ENCODE data around the gene SLC2A6.
A peak's percentile ranks its signal among the peaks of the same experiment; 100 is the strongest.
"Not testable (repeated sequence)": the region's sequence is repeated elsewhere in the genome, so short reads cannot be mapped to it uniquely, and the experiment has no call there.

SLC2A6 gene

DNA sequence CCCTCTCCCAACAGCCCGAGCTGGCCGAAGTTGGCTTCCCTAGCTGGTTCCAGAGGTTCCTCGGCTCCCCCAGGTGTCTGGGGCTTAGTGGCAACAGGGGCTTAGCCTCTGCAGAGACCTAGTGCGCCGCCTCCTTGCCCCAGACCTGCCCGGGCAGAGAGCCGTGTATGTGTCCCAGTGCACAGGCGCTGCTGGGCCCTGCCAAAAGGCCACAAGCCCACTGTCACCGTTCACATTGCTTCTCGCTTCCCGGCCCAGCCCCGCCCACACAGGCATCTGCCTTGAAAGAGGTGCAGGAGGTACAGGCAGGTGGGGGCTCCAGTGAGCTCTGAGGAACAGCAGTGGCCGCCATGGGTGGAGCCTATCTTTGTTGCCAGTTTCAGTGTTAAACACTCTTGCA is 21.7 kb downstream of the SLC2A6 start:
- no peak for DNase-seq (ENCODE audit: low read depth)
- no peak overlapping the region for H3K4me3 ChIP-seq (ENCODE audit: low read length)
- TF ChIP-seq, protein P1, sequence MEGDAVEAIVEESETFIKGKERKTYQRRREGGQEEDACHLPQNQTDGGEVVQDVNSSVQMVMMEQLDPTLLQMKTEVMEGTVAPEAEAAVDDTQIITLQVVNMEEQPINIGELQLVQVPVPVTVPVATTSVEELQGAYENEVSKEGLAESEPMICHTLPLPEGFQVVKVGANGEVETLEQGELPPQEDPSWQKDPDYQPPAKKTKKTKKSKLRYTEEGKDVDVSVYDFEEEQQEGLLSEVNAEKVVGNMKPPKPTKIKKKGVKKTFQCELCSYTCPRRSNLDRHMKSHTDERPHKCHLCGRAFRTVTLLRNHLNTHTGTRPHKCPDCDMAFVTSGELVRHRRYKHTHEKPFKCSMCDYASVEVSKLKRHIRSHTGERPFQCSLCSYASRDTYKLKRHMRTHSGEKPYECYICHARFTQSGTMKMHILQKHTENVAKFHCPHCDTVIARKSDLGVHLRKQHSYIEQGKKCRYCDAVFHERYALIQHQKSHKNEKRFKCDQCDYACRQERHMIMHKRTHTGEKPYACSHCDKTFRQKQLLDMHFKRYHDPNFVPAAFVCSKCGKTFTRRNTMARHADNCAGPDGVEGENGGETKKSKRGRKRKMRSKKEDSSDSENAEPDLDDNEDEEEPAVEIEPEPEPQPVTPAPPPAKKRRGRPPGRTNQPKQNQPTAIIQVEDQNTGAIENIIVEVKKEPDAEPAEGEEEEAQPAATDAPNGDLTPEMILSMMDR (conservative IDR thresholded peaks at IDR 0.05; ENCODE audit: low read depth, low read length): no peak

DNA sequence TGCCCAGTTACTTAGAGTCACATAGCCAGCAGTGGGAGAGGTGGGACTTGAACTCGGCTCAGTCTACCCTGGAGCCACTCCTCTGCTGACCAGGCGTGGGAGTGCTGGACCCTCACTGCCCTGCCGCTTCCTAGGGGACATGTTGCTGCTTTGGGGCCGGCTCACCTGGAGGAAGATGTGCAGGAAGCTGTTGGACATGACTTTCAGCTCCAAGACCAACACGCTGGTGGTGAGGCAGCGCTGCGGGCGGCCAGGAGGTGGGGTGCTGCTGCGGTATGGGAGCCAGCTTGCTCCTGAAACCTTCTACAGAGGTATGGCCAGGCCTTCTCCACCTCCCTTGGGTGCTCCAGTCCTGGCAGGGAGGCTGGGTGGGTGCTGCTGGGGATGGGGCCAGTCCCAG is 22.5 kb downstream of the SLC2A6 start:
- TF ChIP-seq, protein P1 (conservative IDR thresholded peaks at IDR 0.05; ENCODE audit: low read depth, low read length): peak; percentile 19
- DNase-seq (ENCODE audit: low read depth): no peak
- no peak overlapping the region for H3K4me3 ChIP-seq (ENCODE audit: low read length)

DNA sequence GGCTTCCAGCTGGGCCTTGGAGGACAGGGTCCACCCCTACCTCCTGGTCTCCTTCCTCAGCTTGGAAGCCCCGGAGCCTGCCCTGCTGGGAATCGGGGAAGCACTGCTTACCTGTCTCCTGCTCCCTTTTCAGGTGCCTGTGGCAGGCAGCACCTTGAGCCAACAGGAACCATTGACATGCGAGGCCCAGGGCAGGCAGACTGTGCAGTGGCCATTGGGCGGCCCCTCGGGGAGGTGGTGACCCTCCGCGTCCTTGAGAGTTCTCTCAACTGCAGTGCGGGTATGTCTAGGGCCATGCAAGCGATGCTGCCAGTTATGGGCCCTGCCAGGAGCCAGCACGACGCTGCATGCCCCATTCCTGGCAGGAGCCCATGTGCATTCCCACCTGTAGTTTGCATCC is 23.0 kb downstream of the SLC2A6 start:
- DNase-seq (ENCODE audit: low read depth): no peak
- TF ChIP-seq, protein P1 (conservative IDR thresholded peaks at IDR 0.05; ENCODE audit: low read depth, low read length): no peak
- H3K4me3 ChIP-seq (ENCODE audit: low read length): no peak overlapping the region

DNA sequence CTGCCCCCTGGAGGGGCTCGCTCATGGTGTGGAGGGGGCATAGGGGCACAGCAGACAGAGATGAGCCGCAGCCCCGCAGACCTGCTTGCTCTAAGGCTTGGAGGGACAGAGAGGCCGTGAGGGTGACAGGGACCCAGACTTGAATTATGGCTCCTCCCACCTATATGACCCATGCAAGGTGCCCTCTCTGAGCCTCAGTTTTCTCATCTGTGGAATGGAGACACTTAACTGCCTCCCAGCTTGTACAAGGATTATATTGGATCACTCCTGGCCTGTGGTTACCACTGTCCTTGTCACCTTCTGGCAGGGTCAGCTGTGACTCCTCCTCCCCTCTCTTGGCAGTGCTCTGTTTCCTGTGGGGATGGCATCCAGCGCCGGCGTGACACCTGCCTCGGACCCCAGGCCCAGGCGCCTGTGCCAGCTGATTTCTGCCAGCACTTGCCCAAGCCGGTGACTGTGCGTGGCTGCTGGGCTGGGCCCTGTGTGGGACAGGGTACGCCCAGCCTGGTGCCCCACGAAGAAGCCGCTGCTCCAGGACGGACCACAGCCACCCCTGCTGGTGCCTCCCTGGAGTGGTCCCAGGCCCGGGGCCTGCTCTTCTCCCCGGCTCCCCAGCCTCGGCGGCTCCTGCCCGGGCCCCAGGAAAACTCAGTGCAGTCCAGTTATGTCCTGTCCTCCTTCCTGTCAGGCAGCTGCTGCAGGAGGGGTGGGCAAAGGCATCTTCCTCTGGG is 23.8 kb downstream of the SLC2A6 start:
- no peak for DNase-seq (ENCODE audit: low read depth)
- H3K4me3 ChIP-seq (ENCODE audit: low read length): no peak overlapping the region
- TF ChIP-seq, protein P1 (conservative IDR thresholded peaks at IDR 0.05; ENCODE audit: low read depth, low read length): no peak

DNA sequence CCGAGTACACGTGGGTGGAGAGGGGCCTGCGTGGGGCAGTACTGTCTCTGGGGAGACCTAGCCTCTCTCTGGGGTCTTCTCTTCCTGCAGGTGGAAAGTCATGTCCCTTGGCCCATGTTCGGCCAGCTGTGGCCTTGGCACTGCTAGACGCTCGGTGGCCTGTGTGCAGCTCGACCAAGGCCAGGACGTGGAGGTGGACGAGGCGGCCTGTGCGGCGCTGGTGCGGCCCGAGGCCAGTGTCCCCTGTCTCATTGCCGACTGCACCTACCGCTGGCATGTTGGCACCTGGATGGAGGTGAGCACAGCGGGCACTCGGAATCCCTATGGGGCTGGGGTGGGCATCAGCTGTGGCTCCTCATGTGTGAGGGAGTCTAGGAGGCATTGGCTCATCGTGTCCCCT is 24.6 kb downstream of the SLC2A6 start:
- DNase-seq (ENCODE audit: low read depth): no peak
- H3K4me3 ChIP-seq (ENCODE audit: low read length): no peak overlapping the region
- TF ChIP-seq, protein P1 (conservative IDR thresholded peaks at IDR 0.05; ENCODE audit: low read depth, low read length): no peak

DNA sequence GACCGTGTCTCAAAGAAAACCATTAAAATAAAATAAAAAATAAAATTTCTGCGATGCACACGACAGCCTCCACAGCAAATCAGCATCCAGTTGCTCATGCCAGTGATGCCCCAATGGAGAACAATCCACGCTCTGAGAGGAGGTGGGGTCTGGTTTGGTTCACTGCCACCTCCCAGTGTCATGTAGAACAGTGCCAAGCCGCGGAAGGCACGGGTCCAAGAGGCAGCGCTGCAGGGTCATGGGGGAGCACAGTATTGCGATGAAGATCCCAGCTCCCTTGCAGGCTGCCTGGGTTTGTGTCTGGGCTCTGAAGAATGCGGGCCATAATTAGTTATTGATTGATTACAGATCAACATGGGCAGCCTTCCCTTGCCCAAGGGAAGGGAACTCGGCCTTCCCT is 25.2 kb downstream of the SLC2A6 start:
- DNase-seq (ENCODE audit: low read depth): no peak
- TF ChIP-seq, protein P1 (conservative IDR thresholded peaks at IDR 0.05; ENCODE audit: low read depth, low read length): no peak
- no peak overlapping the region for H3K4me3 ChIP-seq (ENCODE audit: low read length)

DNA sequence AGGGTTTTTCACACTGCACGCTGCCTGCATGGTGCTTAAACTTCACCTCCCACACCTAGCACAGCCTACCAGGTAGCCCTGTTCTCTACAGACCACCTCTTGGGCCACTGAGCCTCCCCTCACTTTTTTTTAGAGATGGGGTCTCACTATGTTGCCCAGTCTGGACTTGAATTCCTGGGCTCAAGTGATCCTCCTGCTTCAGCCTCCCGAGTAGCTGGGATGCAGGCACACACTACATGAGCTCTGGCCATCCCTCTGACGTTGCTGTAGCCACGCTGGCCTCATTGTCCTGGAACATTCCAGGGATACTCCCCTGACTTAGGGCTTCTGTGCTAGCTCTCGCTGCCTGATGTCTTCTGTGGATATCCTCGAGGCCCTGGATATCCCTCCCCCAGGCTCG is 26.3 kb downstream of the SLC2A6 start:
- DNase-seq (ENCODE audit: low read depth): no peak
- no peak overlapping the region for H3K4me3 ChIP-seq (ENCODE audit: low read length)
- TF ChIP-seq, protein P1 (conservative IDR thresholded peaks at IDR 0.05; ENCODE audit: low read depth, low read length): no peak

DNA sequence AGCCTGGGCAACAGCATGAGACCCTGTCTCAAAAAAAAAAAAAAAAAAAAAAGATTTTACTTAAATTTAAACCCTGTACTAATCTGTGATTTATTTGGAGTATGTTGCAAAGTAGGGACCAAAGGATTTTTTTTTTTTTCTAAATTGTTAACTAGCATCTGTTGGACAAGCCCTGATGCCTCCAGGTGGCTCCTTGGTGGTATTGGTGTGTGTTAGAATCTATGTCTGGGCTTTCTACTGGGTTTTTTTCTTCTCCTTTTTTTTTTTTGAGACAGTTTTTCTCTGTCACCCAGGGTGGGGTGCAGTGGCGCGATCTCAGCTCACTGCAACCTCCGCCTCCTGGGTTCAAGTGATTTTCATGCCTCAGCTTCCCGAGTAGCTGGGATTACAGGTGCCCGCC is 27.0 kb downstream of the SLC2A6 start:
- not testable (repeated sequence) for DNase-seq (ENCODE audit: low read depth); H3K4me3 ChIP-seq (ENCODE audit: low read length)

Data from retinal pigment epithelial cell (primary cell).